ENCODE results near the gene RAB40B.

- TF ChIP-seq CTCF (IDR thresholded peaks at IDR 0.05; ENCODE audit: borderline replicate concordance, extremely low read depth, low read length, poor library complexity, severe bottlenecking): no peak
- TF ChIP-seq EZH2 (IDR thresholded peaks at IDR 0.05; ENCODE audit: borderline replicate concordance, low read depth, low read length, severe bottlenecking): no peak
Observed at GRCh38 chr17:82722341-82723013, 24.0 kb upstream of the RAB40B start.
